SK-N-MC (cell line): ENCODE data around the gene HAS3.

ENCODE experiments used
- EZH2 ChIP-seq: fragments of 200-600 bp; sonication (generic); IDR thresholded peaks from one replicate; pipeline ENCODE4 v1.6.1; 2017; ENCODE audit warnings: antibody characterized with exemption
- FOXP2 ChIP-seq: optimal IDR thresholded peaks from 2 replicates; pipeline ENCODE3; 2011; ENCODE audit warnings: mild to moderate bottlenecking, moderate library complexity; ENCODE audit not compliant: insufficient read depth; ENCODE audit errors: extremely low read length, control extremely low read depth

GRCh38 chr16:69110406-69110805 is 5.0 kb downstream of the HAS3 start:
- TF ChIP-seq FOXP2, result no peak
- TF ChIP-seq EZH2, result no peak
